Epidermal melanocyte (primary cell): ENCODE results near the gene ZNF423.

ENCODE experiments used
- DNase-seq: peaks from one replicate; pipeline ENCODE4 v3.0.0; 2011; ENCODE audit warnings: low spot score; ENCODE audit not compliant: insufficient read length

ZNF423 gene

DNA sequence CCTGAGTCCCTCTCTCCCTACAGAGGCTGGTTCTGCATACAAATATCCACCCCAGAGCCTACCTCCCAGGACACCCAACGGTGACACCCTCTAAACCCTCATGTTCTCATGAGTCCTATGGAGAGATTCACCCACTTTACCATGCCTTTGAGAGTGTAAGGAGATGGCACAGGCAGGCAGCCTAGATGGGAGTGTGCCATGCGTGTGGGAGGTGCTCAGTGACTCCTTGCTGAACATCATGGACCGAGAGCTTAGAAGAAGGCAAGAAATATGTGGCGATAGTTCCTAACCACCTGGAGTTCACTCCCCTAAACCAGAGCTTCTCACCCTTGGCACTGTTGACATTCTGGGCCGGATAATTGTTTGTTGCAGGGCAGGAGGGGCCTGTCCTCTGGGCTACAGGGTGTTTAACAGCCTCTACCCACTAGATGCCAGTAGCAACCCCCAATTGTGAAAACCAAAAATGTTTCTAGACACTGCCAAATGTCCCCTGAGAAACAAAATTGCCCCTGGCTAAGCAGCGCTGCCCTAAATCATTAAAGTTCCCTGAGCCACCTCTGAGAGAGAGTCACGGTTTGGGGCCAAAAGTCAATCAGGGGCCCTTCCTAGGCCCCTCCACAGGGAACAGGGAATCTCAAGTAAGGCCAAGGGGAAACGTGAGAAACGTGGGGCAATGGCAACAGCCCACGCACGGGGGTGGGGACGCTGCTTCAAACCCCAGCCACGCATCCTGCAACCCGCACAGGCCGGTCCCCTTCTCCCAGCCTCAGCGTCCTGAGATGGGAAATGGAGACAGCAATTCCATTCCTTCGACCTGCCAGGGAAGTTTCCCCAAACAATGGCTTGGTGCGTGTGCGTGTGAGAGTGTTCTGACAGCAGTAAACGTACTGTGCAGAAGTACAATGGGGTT lies 415.5 kb downstream of the ZNF423 start:
- DNase-seq = no peak

GRCh38 chr16:49439676-49440075 lies 416.2 kb downstream of the ZNF423 start:
- no peak for DNase-seq

GRCh38 chr16:49439050-49439449 lies 416.9 kb downstream of the ZNF423 start:
- no peak for DNase-seq
